ENCODE data around the gene FOXD2.
"Not testable (repeated sequence)": the region's sequence is repeated elsewhere in the genome, so short reads cannot be mapped to it uniquely, and the experiment has no call there.

FOXD2 gene

GRCh38 chr1:47448462-47449222, 10.8 kb downstream of the FOXD2 start:
- DNase-seq (ENCODE audit: low read depth), result no peak
- no peak overlapping the region for H3K4me3 ChIP-seq (ENCODE audit: control insufficient read depth, low read depth, low read length)
- TF ChIP-seq, protein P1, sequence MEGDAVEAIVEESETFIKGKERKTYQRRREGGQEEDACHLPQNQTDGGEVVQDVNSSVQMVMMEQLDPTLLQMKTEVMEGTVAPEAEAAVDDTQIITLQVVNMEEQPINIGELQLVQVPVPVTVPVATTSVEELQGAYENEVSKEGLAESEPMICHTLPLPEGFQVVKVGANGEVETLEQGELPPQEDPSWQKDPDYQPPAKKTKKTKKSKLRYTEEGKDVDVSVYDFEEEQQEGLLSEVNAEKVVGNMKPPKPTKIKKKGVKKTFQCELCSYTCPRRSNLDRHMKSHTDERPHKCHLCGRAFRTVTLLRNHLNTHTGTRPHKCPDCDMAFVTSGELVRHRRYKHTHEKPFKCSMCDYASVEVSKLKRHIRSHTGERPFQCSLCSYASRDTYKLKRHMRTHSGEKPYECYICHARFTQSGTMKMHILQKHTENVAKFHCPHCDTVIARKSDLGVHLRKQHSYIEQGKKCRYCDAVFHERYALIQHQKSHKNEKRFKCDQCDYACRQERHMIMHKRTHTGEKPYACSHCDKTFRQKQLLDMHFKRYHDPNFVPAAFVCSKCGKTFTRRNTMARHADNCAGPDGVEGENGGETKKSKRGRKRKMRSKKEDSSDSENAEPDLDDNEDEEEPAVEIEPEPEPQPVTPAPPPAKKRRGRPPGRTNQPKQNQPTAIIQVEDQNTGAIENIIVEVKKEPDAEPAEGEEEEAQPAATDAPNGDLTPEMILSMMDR (IDR thresholded peaks at IDR 0.05; ENCODE audit: control insufficient read depth, insufficient read depth, low read depth, low read length, missing control alignments), result no peak

DNA sequence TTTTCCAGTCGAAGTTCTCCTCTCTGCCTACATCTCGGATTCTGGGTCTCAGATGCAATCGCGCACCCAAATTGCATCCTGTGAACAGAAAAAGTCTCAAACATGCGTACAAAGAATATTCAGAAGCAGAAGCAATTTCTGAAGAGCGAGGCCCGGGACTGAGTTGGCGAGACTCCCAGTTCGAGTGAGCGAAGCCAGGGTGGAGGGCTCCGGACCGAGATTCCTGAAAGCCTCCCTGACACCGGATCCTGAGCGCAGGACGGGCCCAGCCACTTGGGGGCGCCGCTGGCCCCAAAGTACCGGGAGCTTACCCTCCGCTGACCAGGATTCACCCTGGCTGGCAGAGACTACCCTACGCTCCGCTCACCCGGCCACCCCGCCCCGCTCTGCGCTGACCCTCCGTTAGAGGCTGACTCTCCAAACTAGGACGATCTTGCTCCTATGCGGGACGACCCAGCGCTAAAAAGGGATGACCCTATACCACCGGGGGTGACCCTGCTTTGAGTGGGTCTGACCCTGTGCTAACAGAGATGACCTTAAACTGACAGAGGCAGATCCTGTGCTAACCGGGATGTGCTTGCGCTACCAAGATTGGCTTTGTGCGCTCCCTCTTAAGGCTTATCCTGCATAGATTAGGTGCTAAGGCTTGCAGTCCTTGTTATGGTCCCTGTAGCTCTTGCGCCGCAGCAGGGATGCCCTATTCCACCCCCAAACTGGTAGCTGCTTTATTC, 12.1 kb downstream of the FOXD2 start:
- H3K4me3 ChIP-seq (ENCODE audit: control insufficient read depth, low read depth, low read length), result no peak overlapping the region
- DNase-seq (ENCODE audit: low read depth), result no peak
- TF ChIP-seq, protein P1 (IDR thresholded peaks at IDR 0.05; ENCODE audit: control insufficient read depth, insufficient read depth, low read depth, low read length, missing control alignments), result peak; percentile 32

- no peak overlapping the region for H3K4me3 ChIP-seq (ENCODE audit: control insufficient read depth, low read depth, low read length)
- TF ChIP-seq, protein P1 (IDR thresholded peaks at IDR 0.05; ENCODE audit: control insufficient read depth, insufficient read depth, low read depth, low read length, missing control alignments), result no peak
- DNase-seq (ENCODE audit: low read depth), result no peak
Observed at GRCh38 chr1:47450606-47451005, 12.8 kb downstream of the FOXD2 start.

DNA sequence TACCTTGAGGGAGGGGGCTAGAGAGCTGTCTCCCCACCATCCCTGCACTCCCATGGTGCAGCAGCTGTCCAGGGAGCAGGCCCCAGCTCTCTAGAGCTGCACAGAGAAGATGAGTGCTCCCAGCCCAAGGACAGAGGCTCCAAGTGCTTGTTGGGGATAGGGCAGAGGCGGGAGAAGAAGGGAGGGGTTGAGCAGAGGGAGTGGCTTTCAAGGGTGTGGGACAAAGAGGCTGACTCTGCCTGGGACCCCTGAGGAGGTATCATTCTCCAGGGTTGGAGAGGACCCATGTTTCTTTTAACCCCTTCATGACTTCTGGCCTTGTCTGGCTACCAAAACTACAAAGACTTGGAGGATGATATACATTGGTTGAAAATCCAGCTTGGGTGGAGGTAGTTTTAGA, 14.6 kb downstream of the FOXD2 start:
- no peak overlapping the region for H3K4me3 ChIP-seq (ENCODE audit: control insufficient read depth, low read depth, low read length)
- TF ChIP-seq, protein P1 (IDR thresholded peaks at IDR 0.05; ENCODE audit: control insufficient read depth, insufficient read depth, low read depth, low read length, missing control alignments), result no peak
- no peak for DNase-seq (ENCODE audit: low read depth)

GRCh38 chr1:47453910-47454309, 16.1 kb downstream of the FOXD2 start:
- DNase-seq (ENCODE audit: low read depth), result not testable (repeated sequence)

DNA sequence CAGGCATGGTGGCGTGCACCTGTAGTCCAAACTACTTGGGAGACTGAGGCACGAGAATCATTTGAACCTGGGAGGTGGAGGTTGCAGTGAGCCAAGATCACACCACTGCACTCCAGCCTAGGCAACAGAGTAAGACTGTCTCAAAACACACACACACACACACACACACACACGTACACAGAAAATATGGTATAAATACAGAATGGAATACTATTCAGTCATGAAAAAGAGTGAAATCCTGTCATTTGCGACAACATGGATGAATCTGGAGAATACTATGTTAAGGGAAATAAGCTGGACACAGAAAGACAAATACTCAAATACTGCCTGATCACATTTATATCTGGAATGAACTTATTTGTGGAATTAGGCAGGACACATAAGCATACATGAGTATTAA, 18.4 kb downstream of the FOXD2 start:
- DNase-seq (ENCODE audit: low read depth), result no peak

More at GRCh38 chr1:47453910-47454309, 16.1 kb downstream of the FOXD2 start:
- not testable (repeated sequence) for H3K4me3 ChIP-seq (ENCODE audit: control insufficient read depth, low read depth, low read length)

DNA sequence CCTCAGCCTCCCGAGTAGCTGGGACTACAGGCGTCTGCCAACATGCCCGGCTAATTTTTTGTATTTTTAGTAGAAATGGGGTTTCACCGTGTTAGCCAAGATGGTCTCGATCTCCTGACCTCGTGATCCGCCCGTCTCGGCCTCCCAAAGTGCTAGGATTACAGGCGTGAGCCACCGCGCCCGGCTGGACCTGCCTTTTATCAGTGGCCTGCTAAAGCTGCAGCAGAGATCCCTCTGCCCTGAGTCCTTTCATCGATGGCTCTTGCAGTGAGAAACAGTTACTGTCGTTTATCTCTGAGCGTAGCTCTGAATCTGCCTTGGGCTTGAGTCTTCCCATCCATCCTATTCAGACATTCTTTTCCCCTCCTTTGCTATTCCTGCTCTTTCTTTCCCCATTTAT, 19.7 kb downstream of the FOXD2 start:
- not testable (repeated sequence) for DNase-seq (ENCODE audit: low read depth); H3K4me3 ChIP-seq (ENCODE audit: control insufficient read depth, low read depth, low read length)

More for the DNA sequence above, 18.4 kb downstream of the FOXD2 start:
- no peak overlapping the region for H3K4me3 ChIP-seq (ENCODE audit: control insufficient read depth, low read depth, low read length)
- TF ChIP-seq, protein P1 (IDR thresholded peaks at IDR 0.05; ENCODE audit: control insufficient read depth, insufficient read depth, low read depth, low read length, missing control alignments), result no peak
